H9 (cell line): ENCODE results near the gene UFM1. TPM values are rescaled to one million over a fixed set of nuclear protein-coding genes. Genes with fewer than 3 reads are reported as not detected.

Experiments used
- DNase-seq: peaks from one replicate; pipeline ENCODE4 v3.0.0-alpha.2; 2017
- H2AFZ ChIP-seq: one replicate; pipeline ENCODE4 v1.6.1; 2013; ENCODE audit warnings: mild to moderate bottlenecking, low read length, control low read depth, moderate library complexity
- H2AK5ac ChIP-seq: 2 replicates; pipeline ENCODE4 v1.6.1; 2013; ENCODE audit warnings: low read length, control low read depth, mixed read lengths; ENCODE audit not compliant: insufficient read length
- H2BK120ac ChIP-seq: one replicate; pipeline ENCODE4 v1.6.1; 2013; ENCODE audit warnings: low read depth, mild to moderate bottlenecking, low read length, control low read depth, inconsistent platforms; ENCODE audit not compliant: poor library complexity, severe bottlenecking
- H2BK12ac ChIP-seq: 2 replicates; pipeline ENCODE4 v1.6.1; 2013; ENCODE audit warnings: low read length, control low read depth, mixed read lengths, low read depth; ENCODE audit not compliant: insufficient read length
- H2BK15ac ChIP-seq: 2 replicates; pipeline ENCODE4 v1.6.1; 2013; ENCODE audit warnings: low read depth, low read length, control low read depth
- H2BK20ac ChIP-seq: one replicate; pipeline ENCODE4 v1.6.1; 2013; ENCODE audit warnings: low read depth, mild to moderate bottlenecking, low read length, control low read depth, inconsistent platforms; ENCODE audit not compliant: poor library complexity, severe bottlenecking
- H2BK5ac ChIP-seq: 2 replicates; pipeline ENCODE4 v1.6.1; 2013; ENCODE audit warnings: low read length, control low read depth, mixed read lengths; ENCODE audit not compliant: insufficient read length
- H3K14ac ChIP-seq: 2 replicates; pipeline ENCODE4 v1.6.1; 2013; ENCODE audit warnings: low read length, control low read depth; ENCODE audit not compliant: insufficient read depth
- H3K18ac ChIP-seq: 2 replicates; pipeline ENCODE4 v1.6.1; 2013; ENCODE audit warnings: low read depth, mild to moderate bottlenecking, mixed read lengths, low read length, control low read depth; ENCODE audit not compliant: insufficient read length
- H3K23ac ChIP-seq: 2 replicates; pipeline ENCODE4 v1.6.1; 2013; ENCODE audit warnings: low read length, control low read depth, mixed read lengths, low read depth; ENCODE audit not compliant: insufficient read length
- H3K23me2 ChIP-seq: 2 replicates; pipeline ENCODE4 v1.6.1; 2013; ENCODE audit warnings: low read depth, mild to moderate bottlenecking, mixed read lengths, low read length, control low read depth; ENCODE audit not compliant: insufficient read length, poor library complexity, severe bottlenecking
- H3K27ac ChIP-seq: 2 replicates; pipeline ENCODE4 v1.5.1; 2013; ENCODE audit warnings: low read length, control low read depth, mixed read lengths, low read depth; ENCODE audit not compliant: insufficient read length
- H3K27me3 ChIP-seq: 2 replicates; pipeline ENCODE4 v1.6.1; 2013; ENCODE audit warnings: low read length, control low read depth, inconsistent platforms; ENCODE audit not compliant: insufficient read depth
- H3K4ac ChIP-seq: 2 replicates; pipeline ENCODE4 v1.6.1; 2013; ENCODE audit warnings: low read depth, mild to moderate bottlenecking, control low read depth, inconsistent platforms, low read length, moderate library complexity
- H3K4me1 ChIP-seq: 2 replicates; pipeline ENCODE4 v1.6.1; 2013; ENCODE audit warnings: low read length, control low read depth, inconsistent platforms; ENCODE audit not compliant: insufficient read depth
- H3K4me2 ChIP-seq: 2 replicates; pipeline ENCODE4 v1.6.1; 2013; ENCODE audit warnings: low read length, control low read depth, mixed read lengths; ENCODE audit not compliant: insufficient read length, insufficient read depth
- H3K56ac ChIP-seq: 2 replicates; pipeline ENCODE4 v1.6.1; 2013; ENCODE audit warnings: low read depth, mild to moderate bottlenecking, mixed read lengths, low read length, control low read depth; ENCODE audit not compliant: insufficient read length
- H3K79me1 ChIP-seq: 2 replicates; pipeline ENCODE4 v1.6.1; 2013; ENCODE audit warnings: low read depth, mild to moderate bottlenecking, moderate library complexity, low read length, control low read depth, inconsistent platforms; ENCODE audit not compliant: insufficient read depth, poor library complexity, severe bottlenecking
- H3K79me2 ChIP-seq: 2 replicates; pipeline ENCODE4 v1.6.1; 2013; ENCODE audit warnings: low read length, control low read depth, inconsistent platforms; ENCODE audit not compliant: insufficient read depth
- H3K9ac ChIP-seq: 2 replicates; pipeline ENCODE4 v1.6.1; 2013; ENCODE audit warnings: low read length, control low read depth, mixed read lengths; ENCODE audit not compliant: insufficient read length; ENCODE audit errors: extremely low read depth
- H3K9me3 ChIP-seq: one replicate; pipeline ENCODE4 v1.6.1; 2013; ENCODE audit warnings: low read depth, low read length, inconsistent platforms; ENCODE audit not compliant: control insufficient read depth
- H3T11ph ChIP-seq: one replicate; pipeline ENCODE4 v1.6.1; 2013; ENCODE audit warnings: mild to moderate bottlenecking, low read length, control low read depth, inconsistent platforms
- H4K20me1 ChIP-seq: one replicate; pipeline ENCODE4 v1.6.1; 2013; ENCODE audit not compliant: control insufficient read depth, insufficient read length, insufficient read depth
- H4K5ac ChIP-seq: 2 replicates; pipeline ENCODE4 v1.6.1; 2013; ENCODE audit warnings: low read depth, mild to moderate bottlenecking, mixed read lengths, low read length, control low read depth; ENCODE audit not compliant: insufficient read length
- H4K8ac ChIP-seq: replicated peaks from 2 replicates; pipeline ENCODE4 v1.6.1; 2013; ENCODE audit warnings: low read length, control low read depth, mixed read lengths, low read depth; ENCODE audit not compliant: insufficient read length
- H4K91ac ChIP-seq: 2 replicates; pipeline ENCODE4 v1.6.1; 2013; ENCODE audit warnings: low read depth, mild to moderate bottlenecking, moderate library complexity, mixed read lengths, low read length, control low read depth; ENCODE audit not compliant: insufficient read length
- H3K27ac Mint-ChIP-seq, 3 experiments: 2 replicates in 2 of 3; 3 replicates in 1 of 3; pipeline ENCODE4 v1.8.0; 2020 to 2021; ENCODE audit warnings: mixed read lengths in 3 of 3, mild to moderate bottlenecking in 1 of 3, moderate library complexity in 1 of 3
- H3K27me3 Mint-ChIP-seq: 2 replicates; pipeline ENCODE4 v1.8.0; 2021; ENCODE audit warnings: low read depth, mild to moderate bottlenecking, moderate library complexity, mixed read lengths
- H3K36me3 Mint-ChIP-seq, 3 experiments: 2 replicates in 2 of 3; 3 replicates in 1 of 3; pipeline ENCODE4 v1.8.0; 2020 to 2021; ENCODE audit warnings: low read depth in 3 of 3, mixed read lengths in 3 of 3; ENCODE audit not compliant: insufficient read depth in 1 of 3
- H3K4me1 Mint-ChIP-seq, 2 experiments: 2 replicates each; pipeline ENCODE4 v1.8.0; 2020; ENCODE audit warnings: mixed read lengths in 2 of 2
- H3K4me3 Mint-ChIP-seq, 2 experiments: 2 replicates in 1 of 2; 3 replicates in 1 of 2; pipeline ENCODE4 v1.8.0; 2020 to 2021; ENCODE audit warnings: mild to moderate bottlenecking in 2 of 2, mixed read lengths in 2 of 2, moderate library complexity in 1 of 2
- H3K9me3 Mint-ChIP-seq, 2 experiments: 2 replicates in 1 of 2; 3 replicates in 1 of 2; pipeline ENCODE4 v1.8.0; 2020; ENCODE audit warnings: mild to moderate bottlenecking in 2 of 2, mixed read lengths in 2 of 2, moderate library complexity in 1 of 2
- CTCF ChIP-seq: fragments of 200-600 bp; sonication (generic); conservative IDR thresholded peaks from 3 replicates; pipeline ENCODE4 v1.8.0; 2021; ENCODE audit warnings: antibody characterized with exemption, mild to moderate bottlenecking
- WGBS: extraction: QIAGEN DNeasy Blood & Tissue Kit; methylation state at CpG from one replicate; pipeline ENCODE4 v1.1.7; 2013; ENCODE audit warnings: missing lambda C conversion rate, low lambda C conversion rate, mixed read lengths; ENCODE audit not compliant: insufficient read length; ENCODE audit errors: extremely low coverage; 5-methylcytosine and 5-hydroxymethylcytosine counted together
- total RNA-seq: library from RNA; stranded (reverse); gene quantifications from 2 replicates; pipeline ENCODE4 v1.2.1, GENCODE V29; 2021

The UFM1 gene
- total RNA-seq, 1 experiment from 2014 or later: 57.3 TPM

- Histone ChIP-seq H3T11ph (no peak overlapping the region), H3K4ac (no peak overlapping the region), H2AK5ac (no peak overlapping the region), H4K8ac (no peak overlapping the region), H2BK5ac (no peak overlapping the region), H3K23ac (no peak overlapping the region), H3K18ac (no peak overlapping the region), H3K56ac (no peak overlapping the region), H3K14ac (no peak overlapping the region), H2AFZ (no peak overlapping the region), H4K5ac (no peak overlapping the region), H3K4me1 (no peaks in the 10 kb centered on the region), H3K4me2 (no peak overlapping the region), H3K79me1 (no peaks in the 10 kb centered on the region), H3K79me2 (no peaks in the 10 kb centered on the region), H3K9ac (no peak overlapping the region), H4K20me1 (no peaks in the 10 kb centered on the region), H2BK15ac (no peak overlapping the region), H3K9me3 (no peaks in the 10 kb centered on the region), H2BK120ac (no peak overlapping the region), H2BK20ac (no peak overlapping the region), H4K91ac (no peak overlapping the region), H2BK12ac (no peak overlapping the region), H3K27me3 (no peaks in the 10 kb centered on the region), H3K27ac (no peak overlapping the region), H3K23me2 (no peaks in the 10 kb centered on the region)
- WGBS: no CpG with 5 or more reads among the region's 2 CpGs
- DNase-seq: no peak
- H3K36me3 Mint-ChIP-seq: no peaks in the 10 kb centered on the region; a peak in 1 of 7 replicates
- H3K4me3 Mint-ChIP-seq: no peak overlapping the region
- H3K27me3 Mint-ChIP-seq: no peaks in the 10 kb centered on the region; the same call in 1 of the 2 replicates
- peaks cover 0 to 6% of the 10 kb centered on the region in 2 experiments; a peak in 2 of 4 replicates for H3K4me1 Mint-ChIP-seq
- no peak for TF ChIP-seq CTCF
- no peak overlapping the region for H3K27ac Mint-ChIP-seq
- peaks cover 0 to 5% of the 10 kb centered on the region in 2 experiments; a peak in 2 of 5 replicates for H3K9me3 Mint-ChIP-seq
Observed at GRCh38 chr13:38399535-38399934, 49.9 kb downstream of the UFM1 start.
